Measurements from ENCODE around the gene TRIM37.

GRCh38 chr17:58947824-58948223, 158.9 kb downstream of the TRIM37 start:
- TF ChIP-seq ELF4 (CRISPR knock-in tag; IDR thresholded peaks at IDR 0.05; ENCODE audit: low read depth) (no peak), PREB (CRISPR knock-in tag; IDR thresholded peaks at IDR 0.05; ENCODE audit: borderline replicate concordance) (no peak), CTCF (IDR thresholded peaks at IDR 0.05) (no peak), NR2C2 (CRISPR knock-in tag; IDR thresholded peaks at IDR 0.05) (no peak), ATF3 (CRISPR knock-in tag; conservative IDR thresholded peaks at IDR 0.05) (no peak), ZBTB21 (CRISPR knock-in tag; IDR thresholded peaks at IDR 0.05; ENCODE audit: borderline replicate concordance) (no peak), ZNF416 (CRISPR knock-in tag; IDR thresholded peaks at IDR 0.05) (no peak), USF2 (CRISPR knock-in tag; IDR thresholded peaks at IDR 0.05) (no peak)
- TF ChIP-seq, protein P1, sequence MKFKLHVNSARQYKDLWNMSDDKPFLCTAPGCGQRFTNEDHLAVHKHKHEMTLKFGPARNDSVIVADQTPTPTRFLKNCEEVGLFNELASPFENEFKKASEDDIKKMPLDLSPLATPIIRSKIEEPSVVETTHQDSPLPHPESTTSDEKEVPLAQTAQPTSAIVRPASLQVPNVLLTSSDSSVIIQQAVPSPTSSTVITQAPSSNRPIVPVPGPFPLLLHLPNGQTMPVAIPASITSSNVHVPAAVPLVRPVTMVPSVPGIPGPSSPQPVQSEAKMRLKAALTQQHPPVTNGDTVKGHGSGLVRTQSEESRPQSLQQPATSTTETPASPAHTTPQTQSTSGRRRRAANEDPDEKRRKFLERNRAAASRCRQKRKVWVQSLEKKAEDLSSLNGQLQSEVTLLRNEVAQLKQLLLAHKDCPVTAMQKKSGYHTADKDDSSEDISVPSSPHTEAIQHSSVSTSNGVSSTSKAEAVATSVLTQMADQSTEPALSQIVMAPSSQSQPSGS (CRISPR knock-in tag; IDR thresholded peaks at IDR 0.05; ENCODE audit: borderline replicate concordance, low read depth) = no peak
- TF ChIP-seq, protein P2, sequence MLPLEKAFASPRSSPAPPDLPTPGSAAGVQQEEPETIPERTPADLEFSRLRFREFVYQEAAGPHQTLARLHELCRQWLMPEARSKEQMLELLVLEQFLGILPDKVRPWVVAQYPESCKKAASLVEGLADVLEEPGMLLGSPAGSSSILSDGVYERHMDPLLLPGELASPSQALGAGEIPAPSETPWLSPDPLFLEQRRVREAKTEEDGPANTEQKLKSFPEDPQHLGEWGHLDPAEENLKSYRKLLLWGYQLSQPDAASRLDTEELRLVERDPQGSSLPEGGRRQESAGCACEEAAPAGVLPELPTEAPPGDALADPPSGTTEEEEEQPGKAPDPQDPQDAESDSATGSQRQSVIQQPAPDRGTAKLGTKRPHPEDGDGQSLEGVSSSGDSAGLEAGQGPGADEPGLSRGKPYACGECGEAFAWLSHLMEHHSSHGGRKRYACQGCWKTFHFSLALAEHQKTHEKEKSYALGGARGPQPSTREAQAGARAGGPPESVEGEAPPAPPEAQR (CRISPR knock-in tag; IDR thresholded peaks at IDR 0.05) = no peak
- TF ChIP-seq, protein P3, sequence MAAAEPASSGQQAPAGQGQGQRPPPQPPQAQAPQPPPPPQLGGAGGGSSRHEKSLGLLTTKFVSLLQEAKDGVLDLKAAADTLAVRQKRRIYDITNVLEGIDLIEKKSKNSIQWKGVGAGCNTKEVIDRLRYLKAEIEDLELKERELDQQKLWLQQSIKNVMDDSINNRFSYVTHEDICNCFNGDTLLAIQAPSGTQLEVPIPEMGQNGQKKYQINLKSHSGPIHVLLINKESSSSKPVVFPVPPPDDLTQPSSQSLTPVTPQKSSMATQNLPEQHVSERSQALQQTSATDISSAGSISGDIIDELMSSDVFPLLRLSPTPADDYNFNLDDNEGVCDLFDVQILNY (CRISPR knock-in tag; IDR thresholded peaks at IDR 0.05) = no peak
- TF ChIP-seq, protein P4, sequence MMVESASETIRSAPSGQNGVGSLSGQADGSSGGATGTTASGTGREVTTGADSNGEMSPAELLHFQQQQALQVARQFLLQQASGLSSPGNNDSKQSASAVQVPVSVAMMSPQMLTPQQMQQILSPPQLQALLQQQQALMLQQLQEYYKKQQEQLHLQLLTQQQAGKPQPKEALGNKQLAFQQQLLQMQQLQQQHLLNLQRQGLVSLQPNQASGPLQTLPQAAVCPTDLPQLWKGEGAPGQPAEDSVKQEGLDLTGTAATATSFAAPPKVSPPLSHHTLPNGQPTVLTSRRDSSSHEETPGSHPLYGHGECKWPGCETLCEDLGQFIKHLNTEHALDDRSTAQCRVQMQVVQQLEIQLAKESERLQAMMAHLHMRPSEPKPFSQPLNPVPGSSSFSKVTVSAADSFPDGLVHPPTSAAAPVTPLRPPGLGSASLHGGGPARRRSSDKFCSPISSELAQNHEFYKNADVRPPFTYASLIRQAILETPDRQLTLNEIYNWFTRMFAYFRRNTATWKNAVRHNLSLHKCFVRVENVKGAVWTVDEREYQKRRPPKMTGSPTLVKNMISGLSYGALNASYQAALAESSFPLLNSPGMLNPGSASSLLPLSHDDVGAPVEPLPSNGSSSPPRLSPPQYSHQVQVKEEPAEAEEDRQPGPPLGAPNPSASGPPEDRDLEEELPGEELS (CRISPR knock-in tag; IDR thresholded peaks at IDR 0.05) = no peak

Data from WTC11 (cell line).